IMR-90 (cell line): Measurements from ENCODE around the gene VGLL1.

Experiments used
- CEBPB ChIP-seq: IDR thresholded peaks from 2 replicates; pipeline ENCODE4 v1.6.1; 2012; ENCODE audit warnings: low read depth, low read length, improper control_type of control experiment
- CHD1 ChIP-seq: IDR thresholded peaks from 2 replicates; pipeline ENCODE4 v1.6.1; 2012; ENCODE audit warnings: low read depth, low read length, improper control_type of control experiment
- CTCF ChIP-seq: conservative IDR thresholded peaks from 2 replicates; pipeline ENCODE4 v1.5.1; 2012; ENCODE audit warnings: mild to moderate bottlenecking, low read depth, low read length, improper control_type of control experiment
- FOS ChIP-seq: fragments of 150-350 bp; IDR thresholded peaks from 2 replicates; pipeline ENCODE4 v1.6.1; 2016; ENCODE audit warnings: low read depth, low read length
- MAFK ChIP-seq: IDR thresholded peaks from 2 replicates; pipeline ENCODE4 v1.6.1; 2012; ENCODE audit warnings: low read depth, low read length, improper control_type of control experiment
- MAZ ChIP-seq: IDR thresholded peaks from 2 replicates; pipeline ENCODE4 v1.6.1; 2012; ENCODE audit warnings: low read depth, mild to moderate bottlenecking, low read length, improper control_type of control experiment, moderate library complexity, borderline replicate concordance
- MXI1 ChIP-seq: IDR thresholded peaks from 2 replicates; pipeline ENCODE4 v1.6.1; 2012; ENCODE audit warnings: low read depth, mild to moderate bottlenecking, low read length, moderate library complexity, borderline replicate concordance
- POLR2A ChIP-seq: IDR thresholded peaks from 2 replicates; pipeline ENCODE4 v1.6.1; 2012; ENCODE audit warnings: mild to moderate bottlenecking, low read depth, low read length
- RAD21 ChIP-seq: IDR thresholded peaks from 2 replicates; pipeline ENCODE4 v1.6.1; 2012; ENCODE audit warnings: low read length, improper control_type of control experiment
- RFX5 ChIP-seq: IDR thresholded peaks from 2 replicates; pipeline ENCODE4 v1.8.0; 2012; ENCODE audit warnings: low read depth, mild to moderate bottlenecking, low read length, moderate library complexity
- SMC3 ChIP-seq: fragments of 150-350 bp; IDR thresholded peaks from 2 replicates; pipeline ENCODE4 v1.6.1; 2016; ENCODE audit warnings: low read depth, mild to moderate bottlenecking, antibody characterized with exemption, low read length, moderate library complexity

DNA sequence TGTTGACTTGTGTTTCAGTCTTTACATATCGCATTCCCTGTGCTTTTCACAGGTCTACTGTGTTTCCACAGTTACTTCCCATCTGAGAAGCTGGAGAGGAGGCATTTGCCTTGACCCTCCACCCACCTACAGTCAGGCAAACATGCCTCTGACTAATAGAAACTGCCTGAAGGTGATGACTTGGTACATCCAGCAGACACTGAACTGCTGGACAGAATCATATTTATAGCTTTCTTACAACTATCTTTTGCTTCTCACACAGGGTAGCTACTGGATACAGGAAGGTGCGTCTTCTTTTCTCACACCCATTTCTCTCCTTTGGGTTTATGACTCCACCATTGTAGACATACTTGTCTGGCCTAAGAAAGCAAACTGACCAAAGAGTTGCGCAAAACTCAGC is 58.0 kb downstream of the VGLL1 start:
- TF ChIP-seq CTCF (no peak), CEBPB (no peak), POLR2A (no peak), CHD1 (no peak), FOS (no peak), MXI1 (no peak), RAD21 (no peak), RFX5 (no peak), MAZ (no peak), MAFK (no peak), SMC3 (no peak)
